H1 (cell line): ENCODE data around the gene APOM. TPM values are rescaled to one million over a fixed set of nuclear protein-coding genes. Genes with fewer than 3 reads are reported as not detected.

Experiments used
- GABPA ChIP-seq: IDR thresholded peaks from 2 replicates; pipeline ENCODE4 v1.6.1; 2011; ENCODE audit warnings: mild to moderate bottlenecking, low read length, moderate library complexity, borderline replicate concordance; ENCODE audit not compliant: insufficient read depth
- KDM1A ChIP-seq: fragments of 200-600, 300-600 bp; sonication (generic); IDR thresholded peaks from 2 replicates; pipeline ENCODE4 v1.7.1; 2016; ENCODE audit warnings: mild to moderate bottlenecking, low read length, borderline replicate concordance
- PHF8 ChIP-seq: fragments of 200-600 bp; sonication (generic); conservative IDR thresholded peaks from 2 replicates; pipeline ENCODE4 v1.7.1; 2012; ENCODE audit warnings: low read depth, mild to moderate bottlenecking, inconsistent platforms, low read length, moderate library complexity
- SIRT6 ChIP-seq: IDR thresholded peaks from one replicate; pipeline ENCODE4 v1.7.1; 2012; ENCODE audit warnings: low read length, inconsistent platforms
- SUZ12 ChIP-seq: fragments of 200-600 bp; sonication (generic); IDR thresholded peaks from 2 replicates; pipeline ENCODE4 v1.6.1; 2012; ENCODE audit warnings: mild to moderate bottlenecking, inconsistent platforms, low read length, moderate library complexity, mixed read lengths
- TBP ChIP-seq: IDR thresholded peaks from 2 replicates; pipeline ENCODE4 v1.6.1; 2011; ENCODE audit warnings: low read depth, low read length, improper control_type of control experiment
- TCF12 ChIP-seq: IDR thresholded peaks from 2 replicates; pipeline ENCODE4 v1.6.1; 2011; ENCODE audit warnings: low read depth, mild to moderate bottlenecking, low read length
- polyA plus RNA-seq, 7 experiments: library from polyadenylated mRNA; depleted of rRNA in 3 of 7; stranded (reverse) in 5 of 7; unstranded in 2 of 7; fragments of >200 nt in 5 of 7; fragments of 200-250 nt in 2 of 7; gene quantifications; 1 replicate in 5 of 7; 2 replicates in 1 of 7; 4 replicates in 1 of 7; pipeline versions ENCODE4 v1.2.1 to v1.2.3, GENCODE V29; 2011 to 2013; ENCODE audit warnings: missing spikeins in 2 of 7, mixed read lengths in 2 of 7
- total RNA-seq: library from RNA; stranded (reverse); fragmentation: NEBNext Ultra II Directional; extraction: Animal tissue kit (Norgen Biotek cat#: 25700); gene quantifications from 2 replicates; pipeline ENCODE4 v1.2.1, GENCODE V29; 2021
- TF ChIP-seq, protein P1 (sequence below): fragments of 300-600 bp; sonication (generic); IDR thresholded peaks from 2 replicates; pipeline ENCODE4 v1.7.1; 2012; ENCODE audit warnings: low read length, moderate library complexity, mild to moderate bottlenecking, inconsistent platforms; ENCODE audit not compliant: insufficient replicate concordance
- TF ChIP-seq, protein P2 (sequence below): IDR thresholded peaks from 2 replicates; pipeline ENCODE4 v1.6.1; 2012; ENCODE audit warnings: inconsistent platforms

Gene APOM
- total and polyA plus RNA-seq, 2 of the 8 experiments (the other 6 are each of a cell fraction or from before 2014, with no cell fraction given), result 3.4 to 12.0 TPM

DNA sequence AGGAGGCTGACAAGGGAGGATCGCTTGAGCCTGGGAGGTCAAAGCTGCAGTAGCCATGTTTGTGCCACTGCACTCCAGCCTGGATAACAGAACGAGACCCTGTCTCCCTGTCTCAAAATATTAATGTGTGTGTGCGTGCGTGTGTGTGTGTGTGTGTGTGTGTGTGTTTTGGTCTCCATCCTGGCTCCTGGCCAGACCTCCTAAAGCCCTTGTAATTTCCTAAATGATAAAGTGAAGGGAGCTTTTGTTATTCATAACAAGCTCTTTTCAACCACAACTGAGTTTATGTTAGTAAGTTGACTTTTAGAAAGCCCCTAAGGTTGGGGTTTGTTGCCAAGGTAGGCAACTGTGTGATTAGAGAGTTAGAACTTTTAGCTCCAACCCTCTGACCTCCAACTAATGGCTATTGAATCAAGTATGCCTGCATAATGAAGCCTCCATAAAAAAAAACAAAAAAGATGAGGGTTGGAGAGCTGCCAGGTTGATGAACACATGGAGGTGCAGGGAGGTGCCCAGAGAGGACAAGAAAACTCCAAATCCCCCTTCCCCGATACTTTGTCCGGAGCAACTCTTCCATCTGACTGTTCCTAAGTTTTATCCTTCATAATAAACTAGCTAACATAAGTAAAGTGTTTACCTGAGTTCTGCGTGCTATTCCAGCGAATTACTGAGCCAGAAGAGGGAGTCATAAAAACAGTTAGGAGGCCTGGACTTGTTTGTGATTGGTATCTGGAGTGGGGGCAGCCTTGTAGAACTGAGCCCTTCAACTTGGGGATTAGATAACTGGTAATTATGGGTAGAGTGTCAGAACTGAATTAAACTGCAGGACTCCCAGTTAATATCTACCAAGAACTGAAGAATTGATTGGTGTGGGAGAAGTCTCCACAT, 45.9 kb upstream of the APOM start (continued):
- TF ChIP-seq, protein P1, sequence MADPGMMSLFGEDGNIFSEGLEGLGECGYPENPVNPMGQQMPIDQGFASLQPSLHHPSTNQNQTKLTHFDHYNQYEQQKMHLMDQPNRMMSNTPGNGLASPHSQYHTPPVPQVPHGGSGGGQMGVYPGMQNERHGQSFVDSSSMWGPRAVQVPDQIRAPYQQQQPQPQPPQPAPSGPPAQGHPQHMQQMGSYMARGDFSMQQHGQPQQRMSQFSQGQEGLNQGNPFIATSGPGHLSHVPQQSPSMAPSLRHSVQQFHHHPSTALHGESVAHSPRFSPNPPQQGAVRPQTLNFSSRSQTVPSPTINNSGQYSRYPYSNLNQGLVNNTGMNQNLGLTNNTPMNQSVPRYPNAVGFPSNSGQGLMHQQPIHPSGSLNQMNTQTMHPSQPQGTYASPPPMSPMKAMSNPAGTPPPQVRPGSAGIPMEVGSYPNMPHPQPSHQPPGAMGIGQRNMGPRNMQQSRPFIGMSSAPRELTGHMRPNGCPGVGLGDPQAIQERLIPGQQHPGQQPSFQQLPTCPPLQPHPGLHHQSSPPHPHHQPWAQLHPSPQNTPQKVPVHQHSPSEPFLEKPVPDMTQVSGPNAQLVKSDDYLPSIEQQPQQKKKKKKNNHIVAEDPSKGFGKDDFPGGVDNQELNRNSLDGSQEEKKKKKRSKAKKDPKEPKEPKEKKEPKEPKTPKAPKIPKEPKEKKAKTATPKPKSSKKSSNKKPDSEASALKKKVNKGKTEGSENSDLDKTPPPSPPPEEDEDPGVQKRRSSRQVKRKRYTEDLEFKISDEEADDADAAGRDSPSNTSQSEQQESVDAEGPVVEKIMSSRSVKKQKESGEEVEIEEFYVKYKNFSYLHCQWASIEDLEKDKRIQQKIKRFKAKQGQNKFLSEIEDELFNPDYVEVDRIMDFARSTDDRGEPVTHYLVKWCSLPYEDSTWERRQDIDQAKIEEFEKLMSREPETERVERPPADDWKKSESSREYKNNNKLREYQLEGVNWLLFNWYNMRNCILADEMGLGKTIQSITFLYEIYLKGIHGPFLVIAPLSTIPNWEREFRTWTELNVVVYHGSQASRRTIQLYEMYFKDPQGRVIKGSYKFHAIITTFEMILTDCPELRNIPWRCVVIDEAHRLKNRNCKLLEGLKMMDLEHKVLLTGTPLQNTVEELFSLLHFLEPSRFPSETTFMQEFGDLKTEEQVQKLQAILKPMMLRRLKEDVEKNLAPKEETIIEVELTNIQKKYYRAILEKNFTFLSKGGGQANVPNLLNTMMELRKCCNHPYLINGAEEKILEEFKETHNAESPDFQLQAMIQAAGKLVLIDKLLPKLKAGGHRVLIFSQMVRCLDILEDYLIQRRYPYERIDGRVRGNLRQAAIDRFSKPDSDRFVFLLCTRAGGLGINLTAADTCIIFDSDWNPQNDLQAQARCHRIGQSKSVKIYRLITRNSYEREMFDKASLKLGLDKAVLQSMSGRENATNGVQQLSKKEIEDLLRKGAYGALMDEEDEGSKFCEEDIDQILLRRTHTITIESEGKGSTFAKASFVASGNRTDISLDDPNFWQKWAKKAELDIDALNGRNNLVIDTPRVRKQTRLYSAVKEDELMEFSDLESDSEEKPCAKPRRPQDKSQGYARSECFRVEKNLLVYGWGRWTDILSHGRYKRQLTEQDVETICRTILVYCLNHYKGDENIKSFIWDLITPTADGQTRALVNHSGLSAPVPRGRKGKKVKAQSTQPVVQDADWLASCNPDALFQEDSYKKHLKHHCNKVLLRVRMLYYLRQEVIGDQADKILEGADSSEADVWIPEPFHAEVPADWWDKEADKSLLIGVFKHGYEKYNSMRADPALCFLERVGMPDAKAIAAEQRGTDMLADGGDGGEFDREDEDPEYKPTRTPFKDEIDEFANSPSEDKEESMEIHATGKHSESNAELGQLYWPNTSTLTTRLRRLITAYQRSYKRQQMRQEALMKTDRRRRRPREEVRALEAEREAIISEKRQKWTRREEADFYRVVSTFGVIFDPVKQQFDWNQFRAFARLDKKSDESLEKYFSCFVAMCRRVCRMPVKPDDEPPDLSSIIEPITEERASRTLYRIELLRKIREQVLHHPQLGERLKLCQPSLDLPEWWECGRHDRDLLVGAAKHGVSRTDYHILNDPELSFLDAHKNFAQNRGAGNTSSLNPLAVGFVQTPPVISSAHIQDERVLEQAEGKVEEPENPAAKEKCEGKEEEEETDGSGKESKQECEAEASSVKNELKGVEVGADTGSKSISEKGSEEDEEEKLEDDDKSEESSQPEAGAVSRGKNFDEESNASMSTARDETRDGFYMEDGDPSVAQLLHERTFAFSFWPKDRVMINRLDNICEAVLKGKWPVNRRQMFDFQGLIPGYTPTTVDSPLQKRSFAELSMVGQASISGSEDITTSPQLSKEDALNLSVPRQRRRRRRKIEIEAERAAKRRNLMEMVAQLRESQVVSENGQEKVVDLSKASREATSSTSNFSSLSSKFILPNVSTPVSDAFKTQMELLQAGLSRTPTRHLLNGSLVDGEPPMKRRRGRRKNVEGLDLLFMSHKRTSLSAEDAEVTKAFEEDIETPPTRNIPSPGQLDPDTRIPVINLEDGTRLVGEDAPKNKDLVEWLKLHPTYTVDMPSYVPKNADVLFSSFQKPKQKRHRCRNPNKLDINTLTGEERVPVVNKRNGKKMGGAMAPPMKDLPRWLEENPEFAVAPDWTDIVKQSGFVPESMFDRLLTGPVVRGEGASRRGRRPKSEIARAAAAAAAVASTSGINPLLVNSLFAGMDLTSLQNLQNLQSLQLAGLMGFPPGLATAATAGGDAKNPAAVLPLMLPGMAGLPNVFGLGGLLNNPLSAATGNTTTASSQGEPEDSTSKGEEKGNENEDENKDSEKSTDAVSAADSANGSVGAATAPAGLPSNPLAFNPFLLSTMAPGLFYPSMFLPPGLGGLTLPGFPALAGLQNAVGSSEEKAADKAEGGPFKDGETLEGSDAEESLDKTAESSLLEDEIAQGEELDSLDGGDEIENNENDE, result no peak
- TF ChIP-seq SIRT6 (no peak), KDM1A (no peak), SUZ12 (no peak), GABPA (no peak), TCF12 (no peak), TBP (no peak), PHF8 (no peak)
- TF ChIP-seq, protein P2, sequence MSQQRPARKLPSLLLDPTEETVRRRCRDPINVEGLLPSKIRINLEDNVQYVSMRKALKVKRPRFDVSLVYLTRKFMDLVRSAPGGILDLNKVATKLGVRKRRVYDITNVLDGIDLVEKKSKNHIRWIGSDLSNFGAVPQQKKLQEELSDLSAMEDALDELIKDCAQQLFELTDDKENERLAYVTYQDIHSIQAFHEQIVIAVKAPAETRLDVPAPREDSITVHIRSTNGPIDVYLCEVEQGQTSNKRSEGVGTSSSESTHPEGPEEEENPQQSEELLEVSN, result no peak
